GM13977 (cell line): Measurements from ENCODE around the gene SERPINH1.

Source experiments
- DNase-seq: peaks from one replicate; pipeline ENCODE4 v3.0.0; 2012; ENCODE audit warnings: low spot score
- in situ Hi-C: fragments of 300-500 bp; cut with MboI; formaldehyde crosslinking; loops from one replicate; pipeline ENCODE4 v1.12.0; 2022; ENCODE audit warnings: low sequenced_read_pairs, low pct_unique_long_range_greater_than_20kb, mixed read lengths, inconsistent platforms; ENCODE audit not compliant: unreplicated experiment
- TF ChIP-seq, protein P1 (sequence below): IDR thresholded peaks from 2 replicates; pipeline ENCODE4 v1.5.1; 2012; ENCODE audit warnings: mild to moderate bottlenecking, control low read depth; ENCODE audit not compliant: insufficient read depth; ENCODE audit errors: extremely low read depth, missing control alignments

Gene SERPINH1

DNA sequence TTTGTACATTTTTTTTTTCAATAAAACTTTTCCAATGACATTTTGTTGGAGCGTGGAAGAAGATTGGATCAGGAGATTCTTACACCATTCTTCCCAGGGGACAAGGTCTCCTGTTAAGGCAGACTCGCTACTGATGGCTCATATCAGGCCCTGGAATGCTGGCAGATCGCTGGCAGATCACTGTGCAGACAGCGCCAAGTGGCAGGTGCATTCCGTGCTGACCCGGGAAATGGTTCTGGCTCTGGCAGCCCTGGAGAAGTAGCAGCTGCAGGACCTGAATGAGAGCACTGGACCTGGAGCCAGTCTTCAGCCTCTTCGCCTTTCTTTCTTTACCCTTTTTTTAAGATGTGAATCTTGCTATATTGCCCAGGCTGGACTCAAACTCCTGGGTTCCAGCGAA is 10.7 kb downstream of the SERPINH1 start:
- in situ Hi-C loops = no loop called here
- TF ChIP-seq, protein P1, sequence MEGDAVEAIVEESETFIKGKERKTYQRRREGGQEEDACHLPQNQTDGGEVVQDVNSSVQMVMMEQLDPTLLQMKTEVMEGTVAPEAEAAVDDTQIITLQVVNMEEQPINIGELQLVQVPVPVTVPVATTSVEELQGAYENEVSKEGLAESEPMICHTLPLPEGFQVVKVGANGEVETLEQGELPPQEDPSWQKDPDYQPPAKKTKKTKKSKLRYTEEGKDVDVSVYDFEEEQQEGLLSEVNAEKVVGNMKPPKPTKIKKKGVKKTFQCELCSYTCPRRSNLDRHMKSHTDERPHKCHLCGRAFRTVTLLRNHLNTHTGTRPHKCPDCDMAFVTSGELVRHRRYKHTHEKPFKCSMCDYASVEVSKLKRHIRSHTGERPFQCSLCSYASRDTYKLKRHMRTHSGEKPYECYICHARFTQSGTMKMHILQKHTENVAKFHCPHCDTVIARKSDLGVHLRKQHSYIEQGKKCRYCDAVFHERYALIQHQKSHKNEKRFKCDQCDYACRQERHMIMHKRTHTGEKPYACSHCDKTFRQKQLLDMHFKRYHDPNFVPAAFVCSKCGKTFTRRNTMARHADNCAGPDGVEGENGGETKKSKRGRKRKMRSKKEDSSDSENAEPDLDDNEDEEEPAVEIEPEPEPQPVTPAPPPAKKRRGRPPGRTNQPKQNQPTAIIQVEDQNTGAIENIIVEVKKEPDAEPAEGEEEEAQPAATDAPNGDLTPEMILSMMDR = no peak
- no peak for DNase-seq

GRCh38 chr11:75574698-75575602 is 12.9 kb downstream of the SERPINH1 start:
- in situ Hi-C loops = no loop called here
- TF ChIP-seq, protein P1 = no peak
- no peak for DNase-seq

DNA sequence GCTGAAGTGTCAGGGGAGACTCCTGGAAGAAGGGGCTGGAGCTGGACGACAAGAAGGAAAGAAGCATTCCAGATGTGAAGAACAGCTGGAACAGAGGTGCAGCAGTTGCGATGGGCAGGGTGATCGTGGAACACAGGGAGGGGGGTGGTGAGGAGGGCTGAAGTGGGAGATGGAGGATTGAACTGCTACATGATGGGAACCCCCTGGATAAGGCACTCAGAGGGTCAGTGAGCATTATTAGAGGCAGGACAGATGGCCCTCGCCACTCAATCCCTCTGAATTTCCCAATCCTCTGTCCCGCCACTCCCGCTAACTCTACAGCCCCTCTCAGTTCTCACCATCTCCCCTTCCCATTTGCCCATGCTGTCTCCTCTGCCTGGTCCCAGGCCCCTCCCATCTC is 14.0 kb downstream of the SERPINH1 start:
- TF ChIP-seq, protein P1 = no peak
- DNase-seq = no peak
- in situ Hi-C loops = no loop called here

- TF ChIP-seq, protein P1 = no peak
- in situ Hi-C loops = no loop called here
- peak; percentile 59 for DNase-seq
These were observed 14.5 kb downstream of the SERPINH1 start for GRCh38 chr11:75576499-75576918.

DNA sequence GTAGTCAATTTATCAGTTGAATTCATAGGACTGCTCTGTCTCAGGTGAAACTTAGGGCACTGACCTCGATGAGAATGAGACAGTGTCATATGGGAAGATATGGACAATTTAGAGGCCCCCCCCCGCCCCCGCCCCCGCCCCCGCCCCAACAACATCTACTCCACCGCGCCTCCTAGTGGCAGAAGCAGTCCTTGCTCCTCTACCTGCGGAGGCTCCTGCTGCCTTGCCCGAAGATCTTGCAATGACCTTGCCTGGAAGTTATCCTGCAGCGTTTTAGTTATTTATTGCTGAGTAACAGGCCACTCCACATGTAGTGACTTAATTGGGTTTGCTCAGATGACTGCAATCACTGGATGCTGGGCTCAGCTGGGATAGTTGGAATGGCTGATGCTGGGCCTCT is 15.2 kb downstream of the SERPINH1 start:
- DNase-seq = peak; percentile 56
- TF ChIP-seq, protein P1 = peak; percentile 49
- in situ Hi-C loops = no loop called here

DNA sequence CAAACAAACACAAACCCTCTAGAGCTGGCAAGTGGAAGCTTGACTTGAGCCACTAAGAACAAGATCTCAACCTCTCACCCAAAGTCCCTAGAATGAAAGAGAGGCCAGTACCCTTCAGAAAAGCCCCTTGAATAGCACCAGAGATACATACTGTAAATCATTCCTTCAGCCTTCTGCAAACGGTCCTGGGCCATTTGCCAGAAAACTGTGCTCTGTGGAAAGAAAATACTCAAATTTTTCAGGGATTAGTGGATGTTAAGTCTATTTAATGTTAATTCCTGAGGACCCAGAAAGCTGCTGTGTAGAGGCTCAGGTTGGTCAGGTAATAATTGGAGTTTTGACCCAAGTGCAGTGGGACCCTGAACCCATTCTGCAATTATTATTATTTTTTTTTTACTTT is 16.9 kb downstream of the SERPINH1 start:
- DNase-seq = no peak
- TF ChIP-seq, protein P1 = no peak
- in situ Hi-C loops = no loop called here
